Embryonic facial prominence (tissue), 1 donor: ENCODE data around the gene WSCD1.

Experiments used
- DNase-seq: peaks from one replicate; pipeline ENCODE4 v3.0.0-alpha.2; 2016; ENCODE audit errors: extremely low spot score

WSCD1 gene

DNA sequence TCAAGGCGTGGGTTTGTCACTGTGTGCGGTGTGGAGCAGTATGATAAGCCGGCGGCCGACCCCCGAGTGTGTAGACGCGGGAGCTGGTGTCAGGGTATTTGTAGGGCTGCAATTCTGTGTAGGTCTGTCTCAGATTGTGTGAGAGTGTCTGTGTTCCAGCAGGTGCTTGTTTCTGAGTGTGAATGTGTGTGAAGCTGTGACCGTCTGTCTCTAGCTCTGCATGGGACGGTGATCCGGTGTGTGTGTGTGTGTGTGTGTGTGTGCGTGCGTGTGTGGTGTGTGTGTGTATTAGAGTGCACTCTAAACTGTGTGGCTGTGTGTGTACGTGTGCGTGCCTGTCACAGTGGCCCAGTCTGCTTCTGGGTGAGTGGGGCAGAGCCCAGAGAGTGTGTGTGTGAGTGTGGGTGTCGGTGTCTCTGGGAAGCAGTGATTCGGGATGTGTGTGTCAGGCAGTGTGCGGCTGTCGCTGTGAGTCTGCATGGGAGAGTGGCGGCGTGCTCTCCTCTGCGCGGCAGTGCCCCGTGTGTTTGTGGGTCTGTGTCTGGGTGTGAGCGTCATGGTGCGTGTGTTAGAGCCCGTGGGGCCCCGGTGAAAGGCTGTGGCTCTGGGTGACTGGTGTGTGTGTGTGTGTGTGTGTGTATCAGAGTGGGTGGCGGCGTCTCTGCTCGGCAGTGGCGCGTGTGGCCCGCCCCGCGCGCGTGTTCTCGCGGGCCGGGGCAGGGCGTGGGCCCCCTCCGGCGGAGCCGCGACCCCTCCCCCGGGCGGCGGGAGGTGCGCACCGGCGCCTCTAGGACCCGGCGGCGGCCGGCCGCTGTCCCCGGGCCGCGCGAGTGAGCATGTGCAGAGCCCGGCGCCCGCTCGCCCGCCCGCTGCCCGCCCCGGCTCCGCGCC is at the start of gene WSCD1:
Gene WSCD1 (plus strand): TSS at position 841 of the 891 bp plus-strand sequence. CDS start 10,280 bp downstream, outside the sequence.
- DNase-seq: no peak

DNA sequence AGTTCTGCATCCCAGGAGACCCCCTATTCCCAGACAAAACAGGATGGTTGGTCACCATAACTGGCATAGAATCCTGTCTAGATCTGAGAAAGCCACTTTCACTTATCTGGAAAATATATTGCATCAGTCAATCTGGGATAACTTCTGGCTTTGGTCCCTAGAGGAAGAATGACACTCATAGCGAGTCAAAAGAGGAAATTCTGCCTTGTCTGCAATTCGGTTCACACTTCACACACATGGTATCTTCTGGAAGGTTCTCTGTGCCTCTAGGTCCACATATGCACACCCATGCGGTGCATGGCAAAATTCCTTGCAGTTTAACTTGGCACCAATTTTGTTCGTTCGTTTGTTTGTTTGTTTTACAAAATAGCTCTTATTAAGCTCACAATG is 49.2 kb upstream of the WSCD1 start:
- DNase-seq: no peak

DNA sequence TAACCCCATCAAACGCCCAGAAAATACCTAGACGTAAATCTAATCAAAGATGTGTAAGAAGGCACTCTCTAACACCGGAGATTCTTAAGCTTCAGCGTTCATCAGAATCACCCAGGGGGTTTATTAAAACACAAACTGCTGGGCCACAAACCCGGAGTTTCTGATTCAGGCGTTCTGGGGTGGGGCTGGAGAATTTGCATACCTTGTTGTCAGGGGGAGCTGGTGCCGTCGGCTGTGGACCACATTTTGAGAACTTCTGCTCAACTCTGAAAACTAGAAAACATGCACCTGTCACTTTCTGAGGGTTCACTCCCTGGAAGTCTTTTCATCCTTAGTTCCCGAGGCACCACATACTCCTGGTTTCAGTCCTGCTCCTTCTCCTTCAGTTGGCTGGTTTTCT is 48.6 kb upstream of the WSCD1 start:
- no peak for DNase-seq

DNA sequence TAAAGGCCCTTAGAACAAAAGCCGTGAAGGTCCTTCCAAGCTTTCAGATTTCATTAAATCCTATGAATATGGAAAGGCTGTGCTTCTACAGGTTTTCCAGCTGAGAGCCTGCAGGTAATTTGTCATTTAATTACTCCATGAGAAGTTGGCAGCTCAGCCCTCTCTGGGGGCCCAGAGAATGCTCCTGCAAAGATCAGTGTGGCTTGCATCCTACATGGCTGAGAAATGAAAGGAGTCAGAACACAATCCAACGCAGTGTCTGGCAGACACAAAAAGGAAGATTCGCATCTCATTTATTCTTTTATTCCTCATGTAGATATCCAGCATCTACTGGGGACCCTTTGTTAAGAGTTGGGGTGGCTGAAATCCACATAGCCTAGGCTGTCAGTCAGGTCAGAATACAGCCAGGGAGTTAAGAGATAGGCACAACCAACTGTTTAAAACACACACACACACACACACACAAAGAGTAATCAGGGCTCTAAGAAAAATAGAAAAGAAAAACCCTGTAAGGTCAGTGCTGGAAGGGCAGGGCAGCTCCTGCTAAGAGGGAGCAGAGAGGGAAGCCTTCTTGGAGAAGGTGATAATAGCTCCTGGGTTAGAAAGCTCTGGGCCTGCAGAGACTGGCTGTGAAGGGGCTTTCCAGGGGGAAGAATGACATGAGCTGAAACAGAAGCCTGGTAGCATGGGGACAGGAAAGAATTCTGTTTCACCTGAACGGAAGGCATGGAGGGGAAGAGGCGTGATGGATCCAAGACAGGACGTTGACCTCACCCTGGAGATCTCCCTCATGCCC is 46.9 kb upstream of the WSCD1 start:
- DNase-seq: no peak

DNA sequence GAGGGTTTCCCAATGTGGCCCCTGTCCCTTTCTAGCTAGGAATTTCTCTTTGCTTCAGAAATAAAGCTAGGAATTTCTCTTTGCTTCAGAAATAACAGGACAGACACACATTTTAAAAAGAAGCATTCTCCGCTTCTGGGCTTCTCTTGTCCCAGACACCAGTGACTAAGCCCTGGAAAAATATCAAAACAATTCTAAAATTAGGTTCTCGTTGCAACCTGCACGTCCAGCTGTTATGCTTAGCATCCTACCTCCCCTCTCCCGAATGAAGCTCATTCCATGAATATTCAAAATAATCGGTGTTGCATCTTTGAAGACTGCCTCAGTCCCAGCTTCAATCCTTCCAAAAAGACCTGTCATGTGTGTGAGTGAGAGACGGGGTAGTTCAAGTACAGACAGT is 45.6 kb upstream of the WSCD1 start:
- DNase-seq: no peak

DNA sequence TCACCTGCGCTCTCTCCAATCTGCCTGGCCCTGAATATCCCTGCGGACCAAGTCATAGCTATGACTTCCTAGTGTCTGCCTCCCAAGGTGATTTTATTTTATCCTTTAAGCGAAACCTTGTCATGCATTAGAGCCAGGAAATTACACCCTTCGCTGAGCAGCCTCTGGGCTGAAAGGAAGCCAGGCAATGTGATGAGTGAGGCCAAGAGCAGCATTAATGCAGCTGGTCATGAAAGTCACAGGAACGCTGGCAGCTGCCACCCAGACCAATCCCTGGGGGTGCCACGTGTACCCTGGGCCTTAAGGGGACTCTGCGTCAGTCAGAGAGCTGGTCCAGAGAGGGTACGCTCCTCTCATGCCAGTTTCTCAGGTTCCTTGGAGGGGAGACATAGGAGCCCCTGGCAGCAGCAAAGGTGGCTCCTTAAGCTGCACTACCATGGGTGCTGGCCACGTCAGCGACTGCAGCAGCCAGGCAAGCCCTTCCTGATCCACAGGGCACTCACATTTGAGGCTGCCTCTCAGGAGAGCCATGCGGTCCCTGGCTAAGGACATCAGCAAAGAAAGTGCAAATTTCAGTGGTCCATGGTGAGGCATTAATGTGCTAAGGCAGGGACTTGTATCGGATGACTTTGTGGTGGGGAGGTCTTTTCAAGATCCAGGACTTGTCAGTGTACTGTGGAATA is 42.7 kb upstream of the WSCD1 start:
- no peak for DNase-seq

DNA sequence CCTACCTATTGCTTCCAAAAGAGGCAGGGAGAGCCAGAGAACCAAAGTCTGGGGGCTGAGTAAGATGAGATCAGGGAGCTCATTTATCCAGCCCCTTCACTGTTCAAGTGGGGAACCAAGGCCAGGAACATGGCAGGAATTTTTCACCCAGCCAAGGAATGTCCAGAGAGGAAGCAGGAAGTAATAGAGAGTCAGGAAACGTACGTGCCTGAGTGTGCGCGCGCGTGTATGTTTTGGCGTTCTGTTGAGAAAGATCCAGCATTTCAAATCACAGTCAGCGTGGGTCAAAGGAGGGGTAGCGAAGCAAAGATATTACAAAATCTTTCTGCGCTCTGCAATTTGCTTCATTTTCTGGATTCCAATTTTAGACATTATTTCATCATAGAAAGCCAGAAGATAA is 41.9 kb upstream of the WSCD1 start:
- DNase-seq: no peak

DNA sequence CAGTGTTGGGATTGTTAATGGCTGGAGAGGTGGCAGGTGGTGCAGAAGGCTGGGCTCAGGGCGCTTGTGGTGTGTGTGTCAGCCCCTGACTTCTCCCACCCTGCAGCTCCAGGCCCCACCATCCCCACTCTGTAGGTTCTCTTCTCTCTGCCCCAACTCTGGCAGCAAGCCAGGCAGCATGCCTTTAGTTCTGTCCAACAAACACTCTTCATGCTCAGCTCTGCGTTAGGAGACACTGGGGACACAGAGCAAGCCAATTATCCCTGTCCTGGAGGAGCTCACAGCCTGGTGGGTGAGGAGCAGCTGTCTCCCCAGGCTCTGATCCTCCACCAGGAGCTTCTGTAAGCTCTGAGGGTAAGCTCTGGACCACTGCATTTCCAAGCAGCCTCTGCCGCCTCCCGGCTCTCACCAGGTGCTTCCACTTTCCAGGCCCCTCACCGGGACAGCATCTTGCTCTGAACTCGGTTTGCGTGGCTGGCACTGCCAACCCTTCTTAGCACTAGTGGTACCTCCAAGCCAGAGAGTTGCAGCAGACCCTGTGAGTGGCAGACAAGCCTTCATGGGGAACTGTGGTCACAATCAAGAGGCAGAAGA is 34.3 kb upstream of the WSCD1 start:
- no peak for DNase-seq

DNA sequence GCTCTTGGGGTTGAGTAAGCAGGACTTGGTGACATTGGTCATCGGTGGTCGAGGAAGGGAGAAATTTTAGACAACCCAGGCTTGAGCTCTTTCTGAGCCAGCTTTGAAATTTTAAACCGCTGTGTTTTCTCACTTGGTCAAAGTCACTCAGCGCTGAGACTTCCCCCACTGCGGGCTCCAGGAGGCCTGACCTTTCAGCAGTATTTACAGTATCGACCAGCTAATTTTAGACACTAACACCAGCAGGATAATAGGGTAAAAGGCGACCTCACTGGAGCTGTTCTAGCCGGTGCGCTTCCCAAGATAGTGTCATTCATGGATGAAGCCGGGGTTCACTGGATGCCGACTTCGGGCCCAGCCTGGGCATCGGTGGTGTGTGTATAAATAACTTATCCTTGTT is 29.7 kb upstream of the WSCD1 start:
- no peak for DNase-seq

DNA sequence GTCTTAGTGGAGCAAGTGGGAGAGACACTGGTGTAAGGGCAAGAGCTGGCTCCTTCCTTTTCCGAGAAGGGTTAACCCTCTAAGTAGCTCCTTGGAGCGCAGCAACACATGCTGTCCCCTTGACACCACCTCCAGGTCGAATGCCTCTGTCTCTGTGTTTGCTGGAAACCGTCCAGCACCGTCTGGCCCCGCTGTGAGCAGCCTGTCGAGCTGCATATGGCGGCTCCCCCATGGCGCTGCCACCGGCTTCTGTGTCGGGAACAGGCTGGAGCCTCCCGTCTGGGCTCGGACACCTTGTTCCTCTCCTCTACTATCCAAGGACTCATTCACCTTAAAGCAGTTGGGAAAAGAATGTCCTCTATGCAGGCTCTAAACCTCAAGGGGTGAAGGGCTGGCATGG is 28.9 kb upstream of the WSCD1 start:
- DNase-seq: no peak

DNA sequence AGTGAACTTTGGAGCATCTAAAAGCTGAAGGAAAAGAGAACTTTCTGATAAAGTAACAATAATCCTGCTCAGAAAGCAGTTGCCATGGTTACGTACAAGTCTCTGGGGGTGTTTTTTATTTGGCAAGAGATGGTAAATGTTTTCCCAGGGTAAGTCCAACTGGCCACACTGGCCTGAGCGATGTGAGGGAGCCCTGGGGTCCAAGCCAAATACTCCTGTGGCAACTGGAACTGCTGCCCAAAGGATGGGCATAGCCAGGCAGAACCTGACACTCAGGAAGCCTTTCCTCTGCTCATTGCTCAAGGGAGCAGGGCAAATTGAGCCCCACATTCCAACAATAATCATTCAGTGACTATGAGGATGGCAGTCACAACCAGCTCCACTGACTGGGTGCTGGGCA is 26.8 kb upstream of the WSCD1 start:
- DNase-seq: no peak

DNA sequence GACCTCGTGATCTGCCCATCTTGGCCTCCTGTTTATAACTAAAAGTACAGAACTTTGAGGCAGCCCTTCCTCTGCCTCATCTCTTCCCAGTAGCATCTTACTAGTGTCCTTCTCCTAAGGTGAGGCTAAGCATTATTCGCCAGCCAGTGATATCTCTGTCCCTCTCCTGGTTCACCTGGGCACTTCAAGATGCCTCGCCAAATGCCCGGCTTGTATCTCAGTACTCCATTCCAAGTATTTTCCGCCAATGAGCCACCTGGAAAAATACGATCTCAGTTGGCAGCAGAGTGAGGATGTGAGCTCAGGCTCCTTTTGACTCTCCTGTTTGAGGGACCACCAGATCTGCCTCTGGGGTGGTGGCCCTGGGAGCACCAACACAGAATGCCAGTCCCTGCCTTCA is 25.9 kb upstream of the WSCD1 start:
- no peak for DNase-seq

DNA sequence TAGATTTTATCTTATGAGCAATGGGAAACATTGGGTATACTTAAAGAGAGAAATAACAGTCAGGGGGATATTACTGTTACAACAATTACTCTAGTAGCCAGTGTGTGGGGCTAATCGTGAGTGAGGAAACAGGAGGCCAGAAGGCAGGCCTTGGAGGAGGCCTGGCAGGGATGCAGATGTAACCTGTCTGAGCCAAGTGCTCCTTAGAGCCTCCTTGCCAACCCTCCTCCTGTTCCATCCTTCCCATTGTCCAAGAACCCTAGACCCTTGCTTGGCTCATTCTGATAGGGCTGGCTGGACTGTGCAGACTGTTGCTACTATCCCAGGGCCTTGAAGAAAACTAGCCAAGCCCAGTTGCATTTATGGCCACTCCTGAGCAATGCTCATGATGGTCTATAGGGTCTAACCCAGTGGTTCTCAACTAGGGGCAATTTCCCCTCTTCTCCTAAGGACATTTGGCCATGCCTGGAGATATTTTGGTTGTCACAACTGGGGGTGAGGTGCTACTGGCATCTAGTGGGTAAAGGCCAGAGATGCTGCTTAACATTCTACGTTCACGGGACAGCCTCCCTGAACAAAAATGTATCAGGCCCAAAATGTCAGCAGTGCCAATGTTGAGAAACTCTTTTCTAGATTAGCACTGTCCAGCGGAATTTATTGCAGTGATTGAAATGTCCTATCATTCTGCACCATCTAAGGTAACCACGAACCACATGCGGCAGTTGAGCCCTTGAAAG is 24.4 kb upstream of the WSCD1 start:
- DNase-seq: no peak

DNA sequence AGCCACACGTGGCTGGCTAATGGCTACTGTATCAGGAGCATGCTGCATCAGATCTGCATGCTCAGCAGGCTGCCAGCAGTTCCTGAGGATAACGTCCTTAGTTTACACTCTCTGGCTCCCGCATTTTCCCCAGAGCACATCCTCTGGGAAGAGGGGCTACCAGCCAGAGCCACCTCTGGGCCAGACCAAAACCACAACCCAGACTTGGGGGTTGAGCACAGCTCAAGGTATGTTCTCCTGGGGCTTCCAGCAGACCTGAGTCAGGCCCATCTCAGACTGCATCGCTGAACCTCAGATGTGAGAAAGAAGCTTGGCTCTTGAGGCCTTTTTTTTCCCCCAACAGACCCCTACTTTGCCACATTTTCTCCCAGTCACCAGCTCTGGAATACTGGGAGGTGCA is 23.7 kb upstream of the WSCD1 start:
- no peak for DNase-seq

DNA sequence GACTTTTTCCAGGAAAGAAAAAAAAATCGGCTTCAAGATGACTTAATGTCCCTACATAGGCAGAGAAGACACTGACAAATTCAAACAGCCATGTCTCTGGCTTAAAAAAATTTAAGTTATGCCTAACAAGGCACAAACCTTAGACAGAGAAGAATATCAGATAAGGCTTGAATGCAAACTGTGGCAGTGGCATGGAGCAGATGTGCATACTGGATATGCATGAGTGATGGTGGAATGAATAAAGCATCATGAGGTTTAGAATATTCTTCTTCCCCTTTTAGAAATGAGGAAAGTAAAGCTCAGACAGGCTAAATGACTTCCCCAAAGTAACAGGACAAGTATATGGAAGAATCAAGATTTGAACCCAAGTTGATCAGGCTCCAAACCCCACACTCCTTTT is 23.2 kb upstream of the WSCD1 start:
- no peak for DNase-seq

DNA sequence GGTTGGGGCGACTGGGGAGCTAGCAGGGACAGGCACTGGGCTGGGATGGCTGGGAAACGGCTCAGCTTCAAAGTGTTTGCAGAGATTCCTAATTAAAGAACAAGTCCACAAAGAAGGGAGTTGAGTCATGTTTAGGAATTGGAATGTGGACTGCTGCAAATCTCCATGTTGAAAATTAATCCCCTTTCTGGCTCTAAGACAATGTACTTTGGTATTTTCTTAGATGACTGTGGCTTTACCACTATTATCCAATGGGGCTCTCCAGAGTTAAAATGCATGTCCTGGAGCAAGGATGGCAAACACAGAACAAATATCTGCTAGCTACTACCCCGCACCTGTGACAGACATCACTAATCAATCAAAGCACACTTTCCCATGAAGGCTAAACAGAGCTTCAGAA is 22.2 kb upstream of the WSCD1 start:
- DNase-seq: no peak

DNA sequence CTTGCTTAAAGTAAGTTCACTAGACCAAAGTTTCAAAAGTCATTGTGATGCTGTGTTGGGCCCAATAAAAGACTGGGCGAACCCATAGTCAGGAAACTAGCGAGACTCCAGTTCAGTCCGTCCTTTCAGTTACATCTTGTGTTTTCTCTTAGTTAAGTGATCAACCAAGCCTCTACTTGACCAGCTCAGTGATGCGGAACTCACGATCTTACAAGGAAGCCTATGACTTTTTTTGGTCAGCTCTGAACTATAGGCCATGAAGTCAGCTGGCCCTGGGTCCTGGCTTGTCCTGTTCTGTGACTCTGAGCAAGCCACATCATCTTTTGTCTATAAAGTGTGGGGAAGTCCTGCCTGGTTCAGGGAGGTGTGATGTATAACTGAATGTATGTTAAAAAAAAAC is 21.7 kb upstream of the WSCD1 start:
- no peak for DNase-seq

DNA sequence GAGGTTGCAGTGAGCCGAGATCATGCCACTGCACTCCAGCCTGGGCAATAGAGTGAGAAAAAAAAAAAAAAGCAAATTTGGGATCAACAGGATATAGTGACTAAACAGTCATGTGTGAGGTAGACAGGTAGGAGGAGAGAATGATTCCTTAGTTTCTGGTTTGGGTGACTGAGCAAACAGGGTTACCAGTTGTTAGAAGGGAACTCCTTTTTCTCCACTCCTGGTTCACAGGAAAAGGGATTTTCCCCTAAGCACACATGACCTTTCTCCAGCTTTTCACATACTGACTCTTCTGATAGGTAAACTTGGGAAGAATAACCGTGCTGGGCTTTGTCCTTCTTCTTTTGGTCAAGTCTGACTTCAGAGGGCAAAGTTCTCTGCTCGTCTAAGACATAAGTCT is 17.3 kb upstream of the WSCD1 start:
- no peak for DNase-seq

DNA sequence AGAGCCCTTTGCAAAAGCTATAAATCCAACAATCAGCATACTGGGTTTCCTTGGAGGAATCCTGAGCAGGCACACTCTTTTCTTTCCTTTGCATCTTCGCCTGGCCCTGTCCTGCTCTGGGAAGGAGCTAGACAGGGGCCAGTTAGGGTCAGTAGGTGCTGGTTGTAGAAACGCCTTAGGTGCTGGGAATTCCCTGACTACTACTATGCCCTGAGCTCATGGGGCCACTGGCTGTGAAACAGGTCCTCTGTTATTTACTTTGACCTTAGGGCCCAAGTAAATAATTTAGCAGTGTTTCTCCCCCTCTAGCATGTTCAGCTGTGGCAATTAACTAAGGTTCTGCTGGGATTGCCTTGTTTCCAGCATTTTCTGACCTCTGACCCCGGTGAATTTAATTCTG is 15.8 kb upstream of the WSCD1 start:
- no peak for DNase-seq

DNA sequence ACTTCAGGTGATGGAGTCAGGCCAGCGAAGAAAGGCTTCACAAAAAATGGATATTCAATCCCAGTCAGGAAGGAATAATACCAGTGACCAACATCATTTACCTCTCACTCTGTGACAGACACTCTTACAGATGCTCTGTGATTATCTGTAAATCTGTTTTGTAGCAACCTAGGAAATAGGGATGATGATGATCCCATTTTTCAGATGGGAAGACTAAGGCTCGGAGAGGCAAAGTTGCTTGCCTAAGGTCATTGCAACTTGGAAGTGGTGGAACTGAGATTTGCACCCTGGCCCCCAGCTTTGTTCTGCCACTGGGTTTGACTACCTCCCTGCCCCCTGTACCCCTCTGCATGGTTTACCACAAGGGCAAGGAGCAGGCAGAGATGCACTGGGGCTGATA is 14.1 kb upstream of the WSCD1 start:
- no peak for DNase-seq

DNA sequence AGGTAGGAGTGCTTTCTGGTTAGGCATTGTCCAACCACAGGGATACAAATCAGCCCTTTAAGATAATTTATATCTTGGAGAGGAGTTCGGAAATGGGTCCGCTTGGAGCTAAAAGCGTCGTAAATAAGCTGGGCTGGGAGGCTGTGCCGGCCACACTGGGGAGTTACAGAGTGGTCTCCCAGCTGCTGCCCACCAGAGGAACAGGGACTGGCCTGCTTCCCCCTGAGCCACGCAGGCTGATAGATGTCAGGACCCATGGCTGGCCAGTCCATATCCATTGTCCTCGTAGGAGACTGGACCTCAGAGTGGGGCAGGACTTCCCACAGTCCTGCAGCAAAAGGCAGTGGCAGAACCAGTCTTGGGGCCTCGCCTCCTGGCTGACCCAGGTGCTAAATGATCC is 12.6 kb upstream of the WSCD1 start:
- no peak for DNase-seq

DNA sequence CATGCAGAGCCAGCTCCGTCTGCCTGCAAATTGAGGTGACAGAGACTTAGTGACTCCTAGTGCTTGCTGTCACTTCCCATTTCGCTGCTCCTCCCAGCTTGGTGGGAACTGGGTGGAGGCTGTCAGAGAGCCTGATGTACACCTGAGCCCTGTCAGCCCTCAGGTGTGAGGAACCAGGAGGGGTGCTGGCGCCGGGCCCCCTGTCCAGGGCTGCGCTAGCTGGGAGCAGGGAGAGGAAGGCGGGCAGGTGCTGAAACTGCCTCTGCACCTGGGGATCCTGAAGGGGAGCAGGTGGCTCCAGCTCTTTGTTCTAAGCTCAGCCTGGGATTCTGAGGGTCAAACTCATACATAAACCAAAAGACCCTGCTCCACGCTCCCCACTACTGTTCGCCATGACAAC is 10.8 kb upstream of the WSCD1 start:
- no peak for DNase-seq
